Measurements from ENCODE around the gene NAA16.
A peak's percentile ranks its signal among the peaks of the same experiment; 100 is the strongest.

NAA16 gene

DNA sequence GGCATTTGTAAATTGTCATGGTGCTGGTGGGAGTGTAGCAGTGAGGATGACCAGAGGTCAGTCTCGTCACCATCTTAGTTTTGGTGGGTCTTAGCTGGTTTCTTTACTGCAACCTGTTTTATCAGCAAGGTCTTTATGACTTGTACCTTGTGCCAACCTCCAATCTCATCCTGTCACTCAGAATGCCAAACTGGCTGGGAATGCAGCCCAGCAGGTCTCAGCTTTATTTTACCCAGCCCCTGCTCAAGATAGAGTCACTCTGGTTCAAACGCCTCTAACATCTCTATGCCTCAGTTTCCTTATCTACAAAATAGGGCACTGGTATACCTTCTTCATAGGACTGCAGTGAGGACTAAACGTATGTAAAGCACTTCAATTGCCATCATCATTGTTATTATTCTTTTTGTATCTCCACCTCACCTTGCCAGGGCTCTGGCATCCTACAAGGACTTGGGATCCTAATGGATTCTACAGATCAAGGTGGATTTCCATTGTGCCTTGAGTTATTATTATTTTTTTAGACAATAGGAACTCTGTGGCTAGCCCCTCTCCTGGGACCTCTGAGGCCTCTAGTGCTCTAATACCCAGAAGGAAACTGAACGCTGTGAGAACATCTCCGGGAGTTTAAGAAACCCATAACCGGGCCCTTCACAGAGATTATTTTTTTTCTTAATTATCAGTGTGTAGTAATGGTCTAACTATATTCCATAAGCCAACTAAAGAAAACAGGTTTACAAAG lies 77.2 kb downstream of the NAA16 start:
- Histone ChIP-seq H3K4me1 (ENCODE audit: control insufficient read depth, insufficient read depth, low read length) (no peaks in the 10 kb centered on the region), H3K4me3 (ENCODE audit: low read depth, low read length) (no peak overlapping the region), H3K27me3 (ENCODE audit: control insufficient read depth, insufficient read depth, low read length) (no peaks in the 10 kb centered on the region), H3K9me3 (ENCODE audit: control insufficient read depth, insufficient read depth, low read depth, low read length) (no peaks in the 10 kb centered on the region), H3K9ac (ENCODE audit: low read length) (no peak overlapping the region), H3K36me3 (ENCODE audit: control insufficient read depth, insufficient read depth, low read length) (no peaks in the 10 kb centered on the region), H3K27ac (ENCODE audit: low read depth, low read length) (no peak overlapping the region)

DNA sequence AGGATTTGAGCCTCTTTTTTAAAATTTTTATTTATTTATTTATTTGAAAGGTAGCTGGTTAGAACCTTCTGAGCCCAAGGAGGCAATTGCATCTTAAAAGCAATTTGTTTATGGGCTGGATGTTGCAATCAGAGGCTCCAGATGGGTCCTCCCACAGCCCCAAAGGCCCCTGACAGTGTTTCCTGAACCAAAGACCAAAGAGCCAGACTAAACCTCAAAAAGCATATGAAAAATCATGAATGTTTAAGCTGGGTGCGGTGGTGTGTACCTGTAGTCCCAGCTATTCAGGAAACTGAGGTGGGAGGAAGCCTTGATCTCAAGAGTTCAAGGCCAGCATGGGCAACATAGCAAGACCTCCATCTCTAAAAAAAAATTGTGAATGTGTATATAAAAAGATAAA lies 78.5 kb downstream of the NAA16 start:
- no peak overlapping the region for H3K27ac ChIP-seq (ENCODE audit: low read depth, low read length)
- no peaks in the 10 kb centered on the region for H3K9me3 ChIP-seq (ENCODE audit: control insufficient read depth, insufficient read depth, low read depth, low read length)
- H3K9ac ChIP-seq (ENCODE audit: low read length): no peak overlapping the region
- H3K4me1 ChIP-seq (ENCODE audit: control insufficient read depth, insufficient read depth, low read length): no peaks in the 10 kb centered on the region
- H3K27me3 ChIP-seq (ENCODE audit: control insufficient read depth, insufficient read depth, low read length): no peaks in the 10 kb centered on the region
- no peaks in the 10 kb centered on the region for H3K36me3 ChIP-seq (ENCODE audit: control insufficient read depth, insufficient read depth, low read length)
- no peak overlapping the region for H3K4me3 ChIP-seq (ENCODE audit: low read depth, low read length)

DNA sequence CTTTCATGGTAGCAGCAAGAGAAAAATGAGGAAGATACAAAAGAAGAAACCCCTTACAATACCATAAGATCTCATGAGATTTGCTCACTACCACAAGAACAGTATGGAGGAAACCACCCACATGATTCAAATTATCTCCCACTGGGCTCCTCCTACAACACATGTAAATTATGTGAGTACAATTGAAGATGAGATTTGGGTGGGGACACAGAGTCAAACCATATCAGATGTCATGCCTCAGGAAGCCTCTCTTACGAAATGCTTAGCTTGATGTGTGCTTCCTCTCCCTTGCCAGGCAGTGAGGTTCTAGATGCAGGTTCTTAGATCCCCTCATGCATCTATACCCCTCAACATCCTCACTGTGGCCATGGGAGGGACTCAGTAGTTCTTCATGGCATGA lies 83.1 kb downstream of the NAA16 start:
- Histone ChIP-seq H3K27ac (ENCODE audit: low read depth, low read length) (no peak overlapping the region), H3K4me3 (ENCODE audit: low read depth, low read length) (no peak overlapping the region), H3K27me3 (ENCODE audit: control insufficient read depth, insufficient read depth, low read length) (no peaks in the 10 kb centered on the region)

GRCh38 chr13:41398494-41399170 lies 87.6 kb downstream of the NAA16 start:
- Histone ChIP-seq H3K9me3 (ENCODE audit: control insufficient read depth, insufficient read depth, low read depth, low read length) (no peaks in the 10 kb centered on the region), H3K36me3 (ENCODE audit: control insufficient read depth, insufficient read depth, low read length) (no peaks in the 10 kb centered on the region), H3K4me3 (ENCODE audit: low read depth, low read length) (no peak overlapping the region), H3K4me1 (ENCODE audit: control insufficient read depth, insufficient read depth, low read length) (peaks cover 12% of the 10 kb centered on the region), H3K27me3 (ENCODE audit: control insufficient read depth, insufficient read depth, low read length) (no peaks in the 10 kb centered on the region), H3K9ac (ENCODE audit: low read length) (no peak overlapping the region), H3K27ac (ENCODE audit: low read depth, low read length) (no peak overlapping the region)

More for the DNA sequence above, 83.1 kb downstream of the NAA16 start:
- Histone ChIP-seq H3K36me3 (ENCODE audit: control insufficient read depth, insufficient read depth, low read length) (no peaks in the 10 kb centered on the region), H3K4me1 (ENCODE audit: control insufficient read depth, insufficient read depth, low read length) (no peaks in the 10 kb centered on the region), H3K9me3 (ENCODE audit: control insufficient read depth, insufficient read depth, low read depth, low read length) (no peaks in the 10 kb centered on the region), H3K9ac (ENCODE audit: low read length) (no peak overlapping the region)

GRCh38 chr13:41401366-41401765 lies 90.3 kb downstream of the NAA16 start:
- Histone ChIP-seq H3K27ac (ENCODE audit: low read depth, low read length) (no peak overlapping the region), H3K4me1 (ENCODE audit: control insufficient read depth, insufficient read depth, low read length) (peaks cover 12% of the 10 kb centered on the region), H3K4me3 (ENCODE audit: low read depth, low read length) (no peak overlapping the region), H3K27me3 (ENCODE audit: control insufficient read depth, insufficient read depth, low read length) (no peaks in the 10 kb centered on the region), H3K36me3 (ENCODE audit: control insufficient read depth, insufficient read depth, low read length) (no peaks in the 10 kb centered on the region), H3K9me3 (ENCODE audit: control insufficient read depth, insufficient read depth, low read depth, low read length) (no peaks in the 10 kb centered on the region), H3K9ac (ENCODE audit: low read length) (no peak overlapping the region)

DNA sequence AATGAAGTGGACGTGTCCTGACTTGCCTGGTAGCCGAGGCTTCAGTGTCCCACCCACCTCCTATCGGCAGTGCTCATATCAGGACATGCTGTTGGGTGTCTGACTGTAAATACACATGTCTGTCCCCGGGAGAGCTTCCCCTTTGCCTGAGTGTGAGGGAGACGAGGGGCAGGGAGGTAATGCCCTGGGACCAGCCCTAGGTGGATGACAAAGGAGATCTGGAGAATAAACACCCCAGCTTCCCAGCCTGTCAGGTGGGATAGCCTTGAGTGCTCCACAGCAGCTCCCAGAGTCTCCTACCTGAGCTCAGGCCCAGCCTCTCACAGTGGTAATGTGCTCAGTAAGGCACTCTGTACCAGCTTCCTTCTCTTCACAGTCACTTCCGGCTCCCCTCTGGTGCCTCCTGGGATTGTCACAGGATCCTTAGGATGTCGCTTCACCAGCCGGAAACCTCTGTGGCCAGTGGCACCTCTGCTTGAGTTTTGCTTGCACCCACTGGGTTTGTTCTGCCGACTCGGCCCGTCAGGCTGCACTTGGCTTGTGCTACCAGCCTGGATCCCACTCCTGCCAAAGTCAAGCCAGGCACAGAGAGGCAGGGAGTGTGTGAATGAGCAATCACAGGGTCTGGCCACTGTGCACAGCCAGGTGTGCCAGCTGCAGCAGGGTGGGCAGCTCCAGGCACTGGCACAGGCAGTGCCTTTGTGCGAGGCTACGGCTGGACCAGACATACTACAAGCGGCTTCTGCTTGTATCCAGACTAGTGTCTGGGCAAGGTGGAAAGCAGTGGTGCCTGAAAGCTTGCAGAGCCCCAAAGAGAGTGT lies 91.8 kb downstream of the NAA16 start:
- no peak overlapping the region for H3K4me3 ChIP-seq (ENCODE audit: low read depth, low read length)
- H3K36me3 ChIP-seq (ENCODE audit: control insufficient read depth, insufficient read depth, low read length): no peaks in the 10 kb centered on the region
- H3K4me1 ChIP-seq (ENCODE audit: control insufficient read depth, insufficient read depth, low read length): peaks cover 12% of the 10 kb centered on the region
- H3K27me3 ChIP-seq (ENCODE audit: control insufficient read depth, insufficient read depth, low read length): no peaks in the 10 kb centered on the region
- H3K9me3 ChIP-seq (ENCODE audit: control insufficient read depth, insufficient read depth, low read depth, low read length): no peaks in the 10 kb centered on the region
- peak overlapping the region; percentile 49 for H3K9ac ChIP-seq (ENCODE audit: low read length)
- peak overlapping the region; percentile 10; the same call in 1 of the 2 replicates for H3K27ac ChIP-seq (ENCODE audit: low read depth, low read length)

DNA sequence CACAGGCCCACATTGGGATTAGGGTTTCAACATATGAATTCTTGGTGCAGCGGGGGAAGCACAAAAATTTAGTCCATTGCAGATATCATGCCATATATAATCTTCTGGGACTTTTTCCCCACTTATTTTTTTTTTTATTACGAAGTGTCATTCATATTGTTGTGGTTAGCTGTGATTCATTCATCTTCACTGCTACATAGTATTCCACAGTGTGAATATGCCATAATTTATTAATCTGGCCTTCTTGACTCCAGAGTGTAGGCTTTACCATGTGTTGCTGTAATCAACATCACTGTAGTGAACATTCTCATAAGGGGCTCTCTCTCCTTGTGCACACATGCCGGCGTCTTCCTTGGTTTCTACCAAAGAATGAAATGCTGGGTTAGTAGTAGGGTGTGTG lies 92.9 kb downstream of the NAA16 start:
- H3K9me3 ChIP-seq (ENCODE audit: control insufficient read depth, insufficient read depth, low read depth, low read length): no peaks in the 10 kb centered on the region
- H3K36me3 ChIP-seq (ENCODE audit: control insufficient read depth, insufficient read depth, low read length): no peaks in the 10 kb centered on the region
- H3K9ac ChIP-seq (ENCODE audit: low read length): no peak overlapping the region
- H3K4me3 ChIP-seq (ENCODE audit: low read depth, low read length): no peak overlapping the region
- peaks cover 12% of the 10 kb centered on the region for H3K4me1 ChIP-seq (ENCODE audit: control insufficient read depth, insufficient read depth, low read length)
- no peak overlapping the region for H3K27ac ChIP-seq (ENCODE audit: low read depth, low read length)
- H3K27me3 ChIP-seq (ENCODE audit: control insufficient read depth, insufficient read depth, low read length): no peaks in the 10 kb centered on the region

GRCh38 chr13:41405367-41405766 lies 94.3 kb downstream of the NAA16 start:
- peaks cover 12% of the 10 kb centered on the region for H3K4me1 ChIP-seq (ENCODE audit: control insufficient read depth, insufficient read depth, low read length)
- H3K9ac ChIP-seq (ENCODE audit: low read length): no peak overlapping the region
- no peak overlapping the region for H3K4me3 ChIP-seq (ENCODE audit: low read depth, low read length)
- H3K27ac ChIP-seq (ENCODE audit: low read depth, low read length): no peak overlapping the region
- no peaks in the 10 kb centered on the region for H3K27me3 ChIP-seq (ENCODE audit: control insufficient read depth, insufficient read depth, low read length)
- no peaks in the 10 kb centered on the region for H3K36me3 ChIP-seq (ENCODE audit: control insufficient read depth, insufficient read depth, low read length)
- no peaks in the 10 kb centered on the region for H3K9me3 ChIP-seq (ENCODE audit: control insufficient read depth, insufficient read depth, low read depth, low read length)

- Histone ChIP-seq H3K27me3 (ENCODE audit: control insufficient read depth, insufficient read depth, low read length) (no peaks in the 10 kb centered on the region), H3K4me3 (ENCODE audit: low read depth, low read length) (no peak overlapping the region), H3K27ac (ENCODE audit: low read depth, low read length) (no peak overlapping the region), H3K9ac (ENCODE audit: low read length) (no peak overlapping the region), H3K9me3 (ENCODE audit: control insufficient read depth, insufficient read depth, low read depth, low read length) (no peaks in the 10 kb centered on the region), H3K4me1 (ENCODE audit: control insufficient read depth, insufficient read depth, low read length) (peaks cover 8% of the 10 kb centered on the region), H3K36me3 (ENCODE audit: control insufficient read depth, insufficient read depth, low read length) (no peaks in the 10 kb centered on the region)
These were observed 96.3 kb downstream of the NAA16 start for GRCh38 chr13:41407380-41407779.

DNA sequence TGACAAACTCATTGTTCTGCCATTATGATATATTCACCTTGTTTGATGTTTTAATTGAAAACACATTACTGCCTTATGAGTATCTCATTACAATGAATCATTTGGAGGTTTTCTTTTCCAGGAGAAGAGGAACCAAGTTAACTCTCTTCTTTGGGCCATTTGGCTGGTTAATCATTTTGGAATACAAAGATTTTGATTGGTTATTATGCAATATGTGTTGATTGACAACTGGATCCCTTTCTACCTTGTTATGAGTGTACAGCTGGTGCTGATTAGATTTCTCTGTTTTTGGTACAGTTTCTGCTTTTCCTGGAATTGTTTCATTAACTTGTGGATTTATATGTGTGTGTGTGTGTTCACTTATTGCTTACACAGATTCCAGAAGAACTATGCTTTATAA lies 97.1 kb downstream of the NAA16 start:
- H3K4me3 ChIP-seq (ENCODE audit: low read depth, low read length): no peak overlapping the region
- H3K36me3 ChIP-seq (ENCODE audit: control insufficient read depth, insufficient read depth, low read length): no peaks in the 10 kb centered on the region
- no peak overlapping the region for H3K27ac ChIP-seq (ENCODE audit: low read depth, low read length)
- no peaks in the 10 kb centered on the region for H3K9me3 ChIP-seq (ENCODE audit: control insufficient read depth, insufficient read depth, low read depth, low read length)
- no peak overlapping the region for H3K9ac ChIP-seq (ENCODE audit: low read length)
- H3K4me1 ChIP-seq (ENCODE audit: control insufficient read depth, insufficient read depth, low read length): peaks cover 1% of the 10 kb centered on the region
- H3K27me3 ChIP-seq (ENCODE audit: control insufficient read depth, insufficient read depth, low read length): no peaks in the 10 kb centered on the region

DNA sequence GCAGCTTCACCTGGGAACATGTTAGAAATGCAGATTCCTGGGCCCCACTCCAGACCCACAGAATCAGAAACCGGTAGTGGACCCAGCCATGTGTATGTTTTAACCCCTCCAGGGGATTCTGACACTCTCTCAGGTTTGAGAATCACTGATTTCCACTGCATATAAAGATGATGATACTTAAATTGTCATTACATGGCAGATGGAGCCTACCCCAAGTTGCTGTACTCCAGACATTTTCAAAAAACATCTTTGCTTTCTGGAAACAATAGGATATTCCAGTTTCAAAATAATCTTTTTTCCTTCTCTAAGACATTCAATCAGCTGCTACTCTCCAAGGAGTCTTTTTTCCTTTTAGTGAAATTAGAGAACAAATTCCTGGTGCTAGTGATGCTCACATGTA lies 97.7 kb downstream of the NAA16 start:
- Histone ChIP-seq H3K4me3 (ENCODE audit: low read depth, low read length) (no peak overlapping the region), H3K9ac (ENCODE audit: low read length) (no peak overlapping the region), H3K9me3 (ENCODE audit: control insufficient read depth, insufficient read depth, low read depth, low read length) (no peaks in the 10 kb centered on the region), H3K36me3 (ENCODE audit: control insufficient read depth, insufficient read depth, low read length) (no peaks in the 10 kb centered on the region), H3K27ac (ENCODE audit: low read depth, low read length) (no peak overlapping the region), H3K27me3 (ENCODE audit: control insufficient read depth, insufficient read depth, low read length) (no peaks in the 10 kb centered on the region), H3K4me1 (ENCODE audit: control insufficient read depth, insufficient read depth, low read length) (no peaks in the 10 kb centered on the region)

Measured in HUES6 (cell line).